Muscle of arm (tissue), 12 donors: ENCODE measurements around the gene HSCB. TPM values are rescaled to one million over a fixed set of nuclear protein-coding genes. Genes with fewer than 3 reads are reported as not detected.
"Not testable (repeated sequence)": the region's sequence is repeated elsewhere in the genome, so short reads cannot be mapped to it uniquely, and the experiment has no call there.

ENCODE experiments used
- DNase-seq: peaks from one replicate; pipeline ENCODE4 v3.0.0-alpha.2; 2013
- polyA plus RNA-seq, 12 donors: library from polyadenylated mRNA; unstranded; fragments of 120-200 nt; gene quantifications; one replicate each; pipeline ENCODE4 v1.2.1, GENCODE V29; 2013; ENCODE audit not compliant: insufficient read length in 12 of 12

Gene HSCB
- polyA plus RNA-seq, 12 donors = 14.7 to 24.0 (median 20.0) TPM; not detected in 1

GRCh38 chr22:28736301-28737155 lies 5.3 kb upstream of the HSCB start:
- no peak for DNase-seq

DNA sequence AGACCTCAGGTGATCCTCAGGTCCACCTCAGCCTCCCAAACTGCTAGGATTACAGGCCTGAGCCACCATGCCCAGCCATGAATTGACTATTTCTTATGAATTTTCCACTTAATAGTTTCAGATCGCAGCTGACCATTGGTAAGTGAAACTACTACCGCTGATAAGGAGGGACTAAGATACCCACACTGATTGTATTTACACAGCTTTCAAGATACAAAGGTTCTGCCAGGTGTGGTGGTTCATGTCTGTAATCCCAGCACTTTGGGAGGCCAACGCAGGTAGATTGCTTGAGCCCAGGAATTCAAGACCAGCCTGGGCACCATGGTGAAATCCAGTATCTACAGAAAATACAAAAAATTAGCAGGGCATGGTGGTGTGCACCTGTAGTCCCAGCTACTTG lies 4.1 kb upstream of the HSCB start:
- DNase-seq = no peak

DNA sequence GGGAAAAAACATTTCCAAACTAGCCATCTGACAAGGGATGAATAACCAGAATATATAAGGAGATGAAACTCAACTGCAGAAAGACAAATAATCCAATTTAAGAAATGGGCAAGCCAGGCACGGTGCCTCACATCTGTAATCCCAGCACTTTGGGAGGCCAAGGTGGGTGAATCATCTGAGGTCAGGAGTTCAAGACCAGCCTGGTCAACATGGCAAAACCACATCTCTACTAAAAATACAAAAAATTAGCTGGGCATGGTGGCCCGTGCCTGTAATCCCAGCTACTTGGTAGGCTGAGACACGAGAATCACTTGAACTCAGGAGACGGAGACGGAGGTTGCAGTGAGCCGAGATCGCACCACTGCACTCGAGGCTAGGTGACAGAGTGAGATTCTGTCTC lies 3.0 kb upstream of the HSCB start:
- not testable (repeated sequence) for DNase-seq

DNA sequence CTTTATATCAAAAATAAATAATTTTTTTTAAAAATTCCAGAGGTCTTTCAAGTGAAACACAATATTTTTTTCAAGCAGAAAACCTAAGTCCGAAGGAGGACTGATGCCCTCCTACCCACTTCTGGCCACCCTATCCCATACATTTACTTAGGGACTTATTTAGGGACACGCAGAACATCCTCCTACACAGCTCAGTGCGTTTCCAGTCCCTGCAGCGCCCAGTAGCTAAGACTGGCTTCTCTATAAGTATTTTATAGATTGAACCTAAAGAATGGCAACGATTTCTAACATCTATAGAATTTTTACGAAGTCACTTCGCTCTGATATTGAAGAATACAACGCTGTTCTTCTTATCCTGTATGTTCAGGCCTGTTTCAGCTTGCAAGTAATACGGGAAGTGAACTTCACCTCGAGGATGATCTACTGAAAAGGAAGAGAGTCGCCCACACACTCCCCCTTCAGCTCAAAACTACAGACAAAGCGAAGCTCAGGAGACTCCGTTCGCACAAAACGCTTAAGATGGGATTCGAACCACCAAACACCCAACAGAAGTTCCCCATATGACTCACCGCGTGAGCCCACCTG lies 547 bp upstream of the HSCB start:
- DNase-seq = no peak

GRCh38 chr22:28742562-28742962 lies 723 bp downstream of the HSCB start:
- no peak for DNase-seq

GRCh38 chr22:28743852-28744251 lies 2.0 kb downstream of the HSCB start:
- DNase-seq = no peak

- peak; percentile 54 for DNase-seq
Observed at GRCh38 chr22:28750471-28750881, 8.6 kb downstream of the HSCB start.

- DNase-seq = not testable (repeated sequence)
Observed at GRCh38 chr22:28754512-28754911, 12.7 kb downstream of the HSCB start.

DNA sequence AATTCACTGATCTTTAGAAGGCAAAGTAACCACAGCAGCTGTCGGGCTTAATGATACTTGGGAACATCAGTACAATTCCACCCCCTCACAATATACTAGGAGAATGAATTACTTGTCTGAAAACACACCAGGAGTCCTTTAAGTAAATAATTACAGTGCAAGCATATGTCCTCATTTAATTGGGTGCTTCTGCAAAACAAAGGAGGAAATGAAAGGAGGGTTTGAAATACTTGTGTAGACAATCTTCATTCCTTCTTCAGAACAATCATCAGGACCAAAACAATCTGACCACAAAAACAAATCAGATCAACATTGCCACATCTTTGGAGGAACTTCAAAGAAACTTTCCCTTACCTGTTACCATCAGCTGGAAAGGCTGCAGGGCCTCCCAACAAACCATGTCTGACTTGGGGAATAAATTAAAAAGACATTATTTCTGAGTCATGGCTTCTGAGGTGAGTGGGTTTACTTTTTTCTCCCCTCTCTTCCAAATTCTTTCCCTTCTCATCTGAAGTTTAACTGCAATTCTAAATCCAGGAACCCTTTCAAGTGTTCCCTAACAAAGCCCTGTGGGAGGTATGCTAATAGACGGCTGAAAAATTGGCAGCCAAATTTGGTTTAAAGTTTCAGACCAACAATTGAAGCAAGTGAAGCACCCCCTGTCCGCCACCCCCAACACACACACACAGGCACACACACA lies 18.2 kb downstream of the HSCB start:
- DNase-seq = no peak

DNA sequence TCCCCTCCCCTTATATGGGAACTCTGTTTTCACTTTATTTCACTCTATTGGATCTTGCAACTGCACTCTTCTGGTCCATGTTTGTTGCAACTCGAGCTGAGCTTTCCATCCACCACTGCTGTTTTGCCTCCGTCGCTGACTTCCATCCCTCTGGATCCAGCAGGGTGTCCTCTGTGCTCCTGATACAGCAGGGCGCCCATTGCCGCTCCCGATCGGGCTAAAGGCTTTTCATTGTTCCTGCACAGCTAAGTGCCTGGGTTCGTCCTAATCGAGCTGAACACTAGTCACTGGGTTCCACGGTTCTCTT lies 19.6 kb downstream of the HSCB start:
- DNase-seq = no peak

DNA sequence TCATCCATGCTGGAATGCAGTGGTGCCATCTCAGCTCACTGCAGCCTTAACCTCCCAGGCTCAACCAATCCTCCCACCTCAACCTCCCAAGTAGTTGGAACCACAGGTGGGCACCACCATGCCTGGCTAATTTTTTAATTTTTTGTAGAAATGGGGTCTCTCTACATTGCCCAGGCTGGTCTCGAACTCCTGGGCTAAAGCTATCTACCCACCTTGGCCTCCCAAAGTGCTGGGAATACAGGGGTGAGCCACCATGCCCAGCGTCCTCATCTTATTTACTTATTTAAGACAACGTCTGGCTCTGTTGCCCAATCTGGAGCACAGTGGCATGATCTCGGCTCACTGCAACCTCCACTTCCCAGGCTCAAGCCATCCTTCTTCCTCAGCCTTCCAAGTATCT lies 20.2 kb downstream of the HSCB start:
- not testable (repeated sequence) for DNase-seq

- DNase-seq = no peak
Observed at GRCh38 chr22:28766628-28767027, 24.8 kb downstream of the HSCB start.

- no peak for DNase-seq
Observed at GRCh38 chr22:28768701-28769393, 27.0 kb downstream of the HSCB start.

DNA sequence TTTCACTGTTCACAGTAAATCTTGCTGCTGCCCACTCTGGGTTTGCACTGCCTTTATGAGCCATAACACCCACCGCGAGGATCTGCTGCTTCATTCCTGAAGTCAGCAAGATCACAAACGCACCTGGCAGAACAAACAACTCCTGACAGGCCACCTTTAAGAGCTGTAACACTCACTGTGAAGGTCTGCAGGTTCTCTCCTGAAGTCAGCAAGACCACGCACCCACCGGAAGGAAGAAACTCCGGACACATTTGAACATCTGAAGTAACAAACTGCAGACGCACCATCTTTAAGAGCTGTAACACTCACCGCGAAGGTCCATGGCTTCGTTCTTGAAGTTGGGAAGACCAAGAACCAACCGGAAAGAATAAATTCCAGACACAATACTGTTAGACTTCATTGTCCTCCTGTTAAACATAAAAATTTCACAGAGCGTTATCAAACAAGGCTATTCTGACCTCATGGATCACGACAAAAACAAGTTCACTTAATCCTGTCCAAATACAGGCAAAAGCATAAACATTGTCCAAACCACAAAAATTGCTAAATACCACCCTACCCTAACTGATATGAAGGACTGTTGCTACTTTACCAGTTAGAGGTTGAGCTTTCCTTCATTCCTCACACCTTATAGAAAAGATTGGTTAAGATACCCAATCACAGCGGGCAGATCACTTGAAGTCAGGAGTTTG lies 27.7 kb downstream of the HSCB start:
- no peak for DNase-seq

- DNase-seq = no peak
Observed at GRCh38 chr22:28771195-28771791, 29.5 kb downstream of the HSCB start.

- DNase-seq = peak; percentile 97
Observed at GRCh38 chr22:28772633-28773460, 31.0 kb downstream of the HSCB start, which contains the start of gene CCDC117. TSS of gene CCDC117 (plus strand) at chr22:28772695. CDS start at chr22:28772850, 155 bp downstream.

GRCh38 chr22:28773461-28773867 lies 31.6 kb downstream of the HSCB start:
- DNase-seq = no peak

- no peak for DNase-seq
Observed at GRCh38 chr22:28774378-28774777, 32.5 kb downstream of the HSCB start.

- no peak for DNase-seq
Observed at GRCh38 chr22:28779833-28780232, 38.0 kb downstream of the HSCB start.

DNA sequence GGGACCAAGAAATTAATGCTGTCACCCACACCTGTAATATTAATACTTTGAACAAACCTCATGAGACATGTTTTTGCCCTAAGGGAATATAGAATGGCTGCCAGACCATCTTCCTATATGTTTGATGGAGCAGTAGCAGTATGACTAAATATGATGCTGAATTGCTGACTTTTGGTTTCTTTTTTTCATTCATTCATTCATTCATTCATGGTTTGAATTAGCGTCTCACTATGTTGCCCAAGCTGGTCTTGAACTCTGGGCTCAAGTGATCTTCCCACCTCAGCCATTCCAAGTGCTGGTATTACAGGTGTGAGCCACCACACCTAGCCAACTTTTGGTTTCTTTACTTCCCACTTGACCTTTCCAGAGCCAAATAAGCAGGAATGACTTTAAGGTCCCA lies 38.5 kb downstream of the HSCB start:
- no peak for DNase-seq
